RWPE1 (cell line): ENCODE results near the gene OLFM1.

Experiments
- CTCF ChIA-PET: fragments of 350-600 bp; sonication (Branson Sonifier 250); formaldehyde crosslinking; extraction: SDS; loops from one replicate; lab custom pipeline; 2021; lab: Yijun Ruan, JAX
- POLR2A ChIA-PET: fragments of 400-600 bp; formaldehyde crosslinking; extraction: SDS; loops from one replicate; lab custom pipeline; 2020; ENCODE audit warnings: antibody characterized with exemption; ENCODE audit not compliant: low non-redundant PET; lab: Yijun Ruan, JAX
- DNase-seq: peaks from one replicate; pipeline ENCODE4 v3.0.0; 2012; ENCODE audit warnings: low spot score
- H3K27ac ChIP-seq: fragments of 450-650 bp; 2 replicates; pipeline ENCODE4 v1.5.1; 2017
- TF ChIP-seq, protein P1 (sequence below): fragments of 450-650 bp; conservative IDR thresholded peaks from 2 replicates; pipeline ENCODE4 v1.5.1; 2017; ENCODE audit warnings: low read depth, mild to moderate bottlenecking

Gene OLFM1

GRCh38 chr9:135132008-135132407 lies 44.5 kb downstream of the OLFM1 start:
- TF ChIP-seq, protein P1, sequence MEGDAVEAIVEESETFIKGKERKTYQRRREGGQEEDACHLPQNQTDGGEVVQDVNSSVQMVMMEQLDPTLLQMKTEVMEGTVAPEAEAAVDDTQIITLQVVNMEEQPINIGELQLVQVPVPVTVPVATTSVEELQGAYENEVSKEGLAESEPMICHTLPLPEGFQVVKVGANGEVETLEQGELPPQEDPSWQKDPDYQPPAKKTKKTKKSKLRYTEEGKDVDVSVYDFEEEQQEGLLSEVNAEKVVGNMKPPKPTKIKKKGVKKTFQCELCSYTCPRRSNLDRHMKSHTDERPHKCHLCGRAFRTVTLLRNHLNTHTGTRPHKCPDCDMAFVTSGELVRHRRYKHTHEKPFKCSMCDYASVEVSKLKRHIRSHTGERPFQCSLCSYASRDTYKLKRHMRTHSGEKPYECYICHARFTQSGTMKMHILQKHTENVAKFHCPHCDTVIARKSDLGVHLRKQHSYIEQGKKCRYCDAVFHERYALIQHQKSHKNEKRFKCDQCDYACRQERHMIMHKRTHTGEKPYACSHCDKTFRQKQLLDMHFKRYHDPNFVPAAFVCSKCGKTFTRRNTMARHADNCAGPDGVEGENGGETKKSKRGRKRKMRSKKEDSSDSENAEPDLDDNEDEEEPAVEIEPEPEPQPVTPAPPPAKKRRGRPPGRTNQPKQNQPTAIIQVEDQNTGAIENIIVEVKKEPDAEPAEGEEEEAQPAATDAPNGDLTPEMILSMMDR, result no peak

DNA sequence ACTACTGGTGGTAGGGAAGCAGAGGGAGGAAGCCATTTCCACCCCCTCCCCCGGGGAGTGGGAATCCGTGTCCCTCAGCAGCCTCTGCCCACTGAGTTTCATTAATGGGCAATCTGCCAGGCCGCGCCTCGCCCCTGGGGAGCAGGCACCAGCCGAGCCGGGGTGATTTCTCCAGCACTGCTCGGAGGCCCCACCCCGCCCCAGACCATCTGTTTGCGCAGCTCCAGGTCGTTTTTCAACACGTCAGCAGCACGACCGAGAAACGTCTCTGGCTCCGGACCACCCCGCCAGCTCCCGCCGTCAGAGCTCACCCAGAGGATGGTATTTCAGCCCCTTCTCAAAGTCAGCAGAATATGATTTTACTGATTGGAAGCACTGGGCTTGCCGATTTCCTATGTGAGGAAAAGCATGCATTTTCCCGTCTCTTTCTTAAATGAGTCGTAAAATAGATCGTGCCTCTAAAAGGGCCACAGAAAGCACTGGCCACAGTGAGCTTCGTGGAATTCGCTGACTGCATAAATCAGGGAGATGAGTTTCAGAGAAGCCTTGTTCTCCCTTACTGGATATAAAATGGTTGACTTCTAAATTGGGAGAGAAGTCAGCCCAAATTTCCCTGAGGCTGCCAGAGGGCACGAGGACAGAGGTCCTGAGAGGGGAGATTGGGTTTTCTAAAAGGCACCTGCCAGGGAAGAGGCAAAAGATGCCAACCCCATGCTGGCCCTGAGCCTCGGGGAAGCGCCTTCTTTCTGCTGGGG lies 47.0 kb downstream of the OLFM1 start:
- ChIA-PET POLR2A (no interaction called here), CTCF (interaction anchor here (0.5 kb wide), 1 partner anchor 137 kb away, joined by 4 read pairs; no protein-coding TSS in a partner anchor)
- H3K27ac ChIP-seq, result no peak overlapping the region
- TF ChIP-seq, protein P1, result no peak
- DNase-seq, result no peak

More at GRCh38 chr9:135132008-135132407, 44.5 kb downstream of the OLFM1 start:
- ChIA-PET POLR2A (no interaction called here), CTCF (no interaction called here)
- DNase-seq, result no peak
- no peak overlapping the region for H3K27ac ChIP-seq

DNA sequence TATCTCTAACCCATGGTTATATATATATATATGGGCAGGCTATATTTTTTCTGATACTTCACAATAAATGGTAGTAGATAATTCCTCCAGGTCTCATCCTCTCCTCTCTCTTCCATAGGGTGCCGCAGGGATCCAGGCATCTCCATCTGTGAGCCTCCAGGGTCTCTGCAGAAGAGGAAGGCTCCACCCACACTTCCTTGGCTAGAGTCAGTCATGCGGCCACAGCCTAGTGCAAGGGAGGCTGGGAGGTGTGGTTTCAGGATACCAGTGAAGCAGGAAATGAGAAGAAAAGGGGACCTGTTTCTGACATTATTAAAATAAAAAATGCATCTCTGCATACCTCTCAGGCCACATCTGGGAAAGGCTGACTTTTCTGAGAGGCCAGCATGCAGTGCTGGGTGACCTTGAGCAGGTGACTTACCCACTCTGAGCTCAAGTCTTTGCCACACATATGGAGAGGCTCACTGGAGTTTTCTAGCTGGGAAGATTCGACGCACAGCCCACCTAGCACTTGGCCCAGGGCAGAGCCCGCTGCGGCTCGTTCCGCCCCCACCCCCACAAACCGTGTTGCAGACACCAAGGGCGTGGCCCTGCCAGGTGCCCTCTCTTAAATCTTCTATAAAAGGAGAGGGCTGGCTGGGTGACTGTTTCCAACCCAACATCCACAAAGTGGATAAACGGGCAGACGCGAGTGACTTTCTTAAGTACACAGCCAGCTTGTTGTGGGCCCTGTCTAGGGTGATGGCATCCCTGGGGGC lies 47.9 kb downstream of the OLFM1 start:
- ChIA-PET CTCF (no interaction called here), POLR2A (no interaction called here)
- TF ChIP-seq, protein P1, result no peak
- H3K27ac ChIP-seq, result no peak overlapping the region
- DNase-seq, result no peak

DNA sequence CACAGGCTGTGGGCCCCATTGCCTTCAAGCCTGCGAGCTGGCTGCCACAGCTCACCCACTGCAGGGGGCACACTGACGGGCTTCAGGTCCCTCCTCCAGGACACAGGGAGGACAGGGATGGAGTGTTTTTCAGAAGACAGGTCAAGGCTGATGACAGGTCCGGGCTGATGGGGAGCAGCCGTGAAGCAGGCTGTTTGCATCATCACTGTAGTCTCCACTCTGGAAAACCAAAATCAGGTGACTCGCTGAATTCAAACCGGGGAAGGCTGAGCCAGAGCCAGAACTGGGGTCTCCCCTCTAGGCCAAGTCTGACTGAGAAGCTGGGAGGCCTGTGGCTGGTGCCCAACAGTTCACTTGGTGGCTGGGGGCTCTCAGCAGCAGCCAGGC lies 48.5 kb downstream of the OLFM1 start:
- TF ChIP-seq, protein P1, result no peak
- no peak for DNase-seq
- CTCF ChIA-PET, result no interaction called here
- POLR2A ChIA-PET, result no interaction called here
- no peak overlapping the region for H3K27ac ChIP-seq

GRCh38 chr9:135136481-135136880 lies 49.0 kb downstream of the OLFM1 start:
- no peak overlapping the region for H3K27ac ChIP-seq
- no peak for DNase-seq
- TF ChIP-seq, protein P1, result no peak
- POLR2A ChIA-PET, result no interaction called here
- CTCF ChIA-PET, result no interaction called here

DNA sequence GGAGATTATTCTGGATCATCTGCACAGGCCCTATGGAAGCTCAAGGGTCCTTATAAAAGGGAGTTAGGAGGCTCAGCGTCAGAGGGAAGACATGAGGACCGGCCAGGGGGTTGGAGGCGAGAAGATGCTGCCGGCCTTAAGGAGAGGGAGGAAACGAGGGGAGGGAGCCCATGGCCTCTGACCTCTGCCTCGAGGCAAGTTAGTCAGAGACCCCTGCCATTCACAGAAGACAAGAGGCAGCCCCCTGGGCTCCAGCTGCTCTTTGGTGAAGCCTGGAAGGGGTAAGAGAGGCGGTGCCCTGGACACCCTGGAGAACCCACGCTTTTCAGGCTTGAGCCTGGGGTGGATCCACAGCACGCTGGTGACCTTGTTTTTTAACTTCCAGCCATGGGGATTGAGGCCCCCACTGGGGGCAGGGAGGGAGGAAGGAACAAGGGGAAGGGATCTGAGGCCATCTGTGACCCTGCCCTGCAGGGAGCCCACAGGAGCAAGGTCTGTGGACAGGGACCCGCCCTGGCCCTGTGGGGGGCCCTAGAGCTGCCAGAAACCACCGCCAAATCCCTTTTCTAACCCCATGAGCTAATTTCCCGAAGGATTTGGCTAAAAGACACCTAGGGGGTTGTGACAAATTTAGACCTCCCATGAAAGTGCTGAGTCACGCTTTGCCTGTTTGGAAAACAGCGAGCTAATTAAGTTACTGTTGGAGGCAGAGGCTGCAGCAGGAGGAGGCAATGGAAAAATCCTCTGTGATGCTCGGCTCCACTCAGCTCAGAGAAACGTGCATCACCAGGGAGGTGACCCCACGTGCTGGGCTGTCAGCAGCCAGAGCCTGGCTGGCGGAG lies 49.7 kb downstream of the OLFM1 start:
- ChIA-PET CTCF (interaction anchor here (0.6 kb wide), 1 partner anchor 653 kb away, joined by 3 read pairs; no protein-coding TSS in a partner anchor), POLR2A (no interaction called here)
- DNase-seq, result no peak
- TF ChIP-seq, protein P1, result no peak
- no peak overlapping the region for H3K27ac ChIP-seq
